Endodermal cell (in vitro differentiated cells): ENCODE data around the gene CD52. TPM values are rescaled to one million over a fixed set of nuclear protein-coding genes. Genes with fewer than 3 reads are reported as not detected.
A peak's percentile ranks its signal among the peaks of the same experiment; 100 is the strongest.

ENCODE experiments used
- DNase-seq: peaks from one replicate; pipeline ENCODE4 v3.0.0-alpha.2; 2017
- H3K27ac ChIP-seq: 2 replicates; pipeline ENCODE4 v1.5.1; 2013; ENCODE audit warnings: mild to moderate bottlenecking, low read depth, low read length, moderate library complexity
- H3K27me3 ChIP-seq: 2 replicates; pipeline ENCODE4 v1.6.1; 2013; ENCODE audit warnings: mild to moderate bottlenecking, low read length, moderate library complexity; ENCODE audit not compliant: insufficient read depth, control insufficient read depth, poor library complexity, severe bottlenecking
- H3K36me3 ChIP-seq: 2 replicates; pipeline ENCODE4 v1.7.0; 2013; ENCODE audit warnings: mild to moderate bottlenecking, low read length, moderate library complexity; ENCODE audit not compliant: control insufficient read depth, insufficient read depth
- H3K4me1 ChIP-seq: one replicate; pipeline ENCODE4 v1.7.0; 2013; ENCODE audit warnings: low read length; ENCODE audit not compliant: control insufficient read depth, insufficient read depth
- H3K4me3 ChIP-seq: 2 replicates; pipeline ENCODE4 v1.5.1; 2013; ENCODE audit warnings: mild to moderate bottlenecking, low read length, moderate library complexity
- H3K9ac ChIP-seq: 2 replicates; pipeline ENCODE4 v1.6.1; 2013; ENCODE audit warnings: mild to moderate bottlenecking, low read length, moderate library complexity; ENCODE audit not compliant: poor library complexity, severe bottlenecking; ENCODE audit errors: extremely low read depth
- H3K9me3 ChIP-seq: 2 replicates; pipeline ENCODE4 v1.6.1; 2013; ENCODE audit warnings: mild to moderate bottlenecking, low read length, moderate library complexity; ENCODE audit not compliant: control insufficient read depth
- H3K27ac Mint-ChIP-seq: 2 replicates; pipeline ENCODE4 v1.8.0; 2020; ENCODE audit warnings: mixed read lengths
- H3K27me3 Mint-ChIP-seq: 2 replicates; pipeline ENCODE4 v1.8.0; 2021; ENCODE audit warnings: mild to moderate bottlenecking, mixed read lengths; ENCODE audit not compliant: insufficient read depth
- H3K36me3 Mint-ChIP-seq: 2 replicates; pipeline ENCODE4 v1.8.0; 2020; ENCODE audit warnings: low read depth, mixed read lengths
- H3K4me1 Mint-ChIP-seq: 2 replicates; pipeline ENCODE4 v1.8.0; 2020; ENCODE audit warnings: mixed read lengths
- H3K4me3 Mint-ChIP-seq: 2 replicates; pipeline ENCODE4 v1.8.0; 2020; ENCODE audit warnings: mild to moderate bottlenecking, moderate library complexity, mixed read lengths
- H3K9me3 Mint-ChIP-seq: 2 replicates; pipeline ENCODE4 v1.8.0; 2020; ENCODE audit warnings: mild to moderate bottlenecking, mixed read lengths
- WGBS, 2 experiments: methylation state at CpG; one replicate each; pipeline versions ENCODE4 v1.1.5 to v1.1.7; 2013; ENCODE audit warnings: missing lambda C conversion rate in 2 of 2, mixed read lengths in 1 of 2; ENCODE audit not compliant: insufficient coverage in 1 of 2, insufficient read length in 1 of 2; 5-methylcytosine and 5-hydroxymethylcytosine counted together
- total RNA-seq, 2 donors: library from RNA; stranded (reverse); fragmentation: NEBNext Ultra II Directional in 1 of 2; extraction: Animal tissue kit (Norgen Biotek cat#: 25700) in 1 of 2; gene quantifications; 2 replicates in 1 of 2; 3 replicates in 1 of 2; pipeline ENCODE4 v1.2.1, GENCODE V29; 2021
- TF ChIP-seq, protein P1 (sequence below): fragments of 200-600 bp; sonication (generic); conservative IDR thresholded peaks from 2 replicates; pipeline ENCODE4 v1.5.0; 2021; ENCODE audit warnings: antibody characterized with exemption, mild to moderate bottlenecking

CD52 gene
- total RNA-seq, 2 donors from 2014 or later: 3.7 to 4.4 TPM

DNA sequence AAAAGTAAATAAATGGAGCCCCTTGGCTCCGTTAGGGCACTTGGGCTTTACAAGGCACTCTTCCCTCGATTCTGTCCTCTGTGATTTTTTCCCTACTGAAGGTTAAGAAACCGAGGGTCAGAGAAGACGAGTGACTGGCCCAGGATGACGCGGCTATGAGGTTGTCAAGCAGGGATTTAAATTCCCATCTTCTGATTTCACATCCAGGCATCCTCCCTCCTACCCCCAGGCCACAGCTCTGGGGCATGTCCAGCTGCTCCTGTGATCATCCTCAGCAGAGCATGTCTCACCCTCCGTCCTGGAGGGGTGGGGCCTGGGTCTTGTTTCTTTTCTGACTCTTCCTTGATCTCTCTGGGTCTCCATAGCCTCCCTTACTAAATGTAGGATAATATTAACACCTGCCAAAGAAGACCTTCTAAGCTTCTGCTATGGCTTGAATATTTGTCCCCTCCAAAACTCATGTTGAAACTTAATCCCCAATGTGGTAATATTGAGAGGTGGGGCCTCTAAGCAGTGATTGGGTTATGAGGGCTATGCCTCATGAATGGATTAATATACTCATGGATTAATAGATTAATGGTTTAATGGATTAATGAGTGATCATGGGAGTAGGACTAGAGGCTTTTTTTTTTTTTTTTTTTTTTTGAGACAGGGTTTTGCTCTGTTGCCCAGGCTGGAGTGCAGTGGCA is 31.6 kb downstream of the CD52 start:
- Histone ChIP-seq H3K36me3 (no peaks in the 10 kb centered on the region), H3K27ac (no peak overlapping the region), H3K9me3 (no peaks in the 10 kb centered on the region), H3K4me3 (no peak overlapping the region), H3K4me1 (peaks cover 14% of the 10 kb centered on the region), H3K9ac (no peak overlapping the region), H3K27me3 (no peaks in the 10 kb centered on the region)
- no peak for DNase-seq
- H3K4me3 Mint-ChIP-seq: no peak overlapping the region
- no peaks in the 10 kb centered on the region for H3K9me3 Mint-ChIP-seq
- H3K36me3 Mint-ChIP-seq: no peaks in the 10 kb centered on the region
- H3K27me3 Mint-ChIP-seq: no peaks in the 10 kb centered on the region
- H3K27ac Mint-ChIP-seq: no peak overlapping the region
- 91% methylated on average over 4 to 7 of the region's 7 CpGs for WGBS, 2 experiments
- TF ChIP-seq, protein P1, sequence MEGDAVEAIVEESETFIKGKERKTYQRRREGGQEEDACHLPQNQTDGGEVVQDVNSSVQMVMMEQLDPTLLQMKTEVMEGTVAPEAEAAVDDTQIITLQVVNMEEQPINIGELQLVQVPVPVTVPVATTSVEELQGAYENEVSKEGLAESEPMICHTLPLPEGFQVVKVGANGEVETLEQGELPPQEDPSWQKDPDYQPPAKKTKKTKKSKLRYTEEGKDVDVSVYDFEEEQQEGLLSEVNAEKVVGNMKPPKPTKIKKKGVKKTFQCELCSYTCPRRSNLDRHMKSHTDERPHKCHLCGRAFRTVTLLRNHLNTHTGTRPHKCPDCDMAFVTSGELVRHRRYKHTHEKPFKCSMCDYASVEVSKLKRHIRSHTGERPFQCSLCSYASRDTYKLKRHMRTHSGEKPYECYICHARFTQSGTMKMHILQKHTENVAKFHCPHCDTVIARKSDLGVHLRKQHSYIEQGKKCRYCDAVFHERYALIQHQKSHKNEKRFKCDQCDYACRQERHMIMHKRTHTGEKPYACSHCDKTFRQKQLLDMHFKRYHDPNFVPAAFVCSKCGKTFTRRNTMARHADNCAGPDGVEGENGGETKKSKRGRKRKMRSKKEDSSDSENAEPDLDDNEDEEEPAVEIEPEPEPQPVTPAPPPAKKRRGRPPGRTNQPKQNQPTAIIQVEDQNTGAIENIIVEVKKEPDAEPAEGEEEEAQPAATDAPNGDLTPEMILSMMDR: no peak
- H3K4me1 Mint-ChIP-seq: peaks cover 25% of the 10 kb centered on the region

DNA sequence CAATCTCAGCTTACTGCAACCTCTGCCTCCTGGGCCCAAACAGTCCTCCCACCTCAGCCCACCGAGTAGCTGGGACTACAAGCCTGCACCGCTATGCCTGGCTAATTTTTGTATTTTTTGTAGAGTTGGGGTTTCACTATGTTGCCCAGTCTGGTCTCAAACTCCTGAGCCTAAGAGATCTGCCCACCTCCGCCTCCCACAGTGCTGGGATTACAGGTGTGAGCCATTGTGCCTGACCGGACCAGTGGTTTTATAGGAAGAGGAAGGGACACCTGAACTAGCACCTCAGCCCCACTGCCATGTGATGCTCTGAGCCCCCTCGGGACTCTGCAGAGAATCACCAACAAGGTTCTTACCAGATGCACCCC is 32.1 kb downstream of the CD52 start:
- Histone ChIP-seq H3K27ac (no peak overlapping the region), H3K36me3 (no peaks in the 10 kb centered on the region), H3K9ac (peak overlapping the region; percentile 63), H3K4me3 (no peak overlapping the region), H3K9me3 (no peaks in the 10 kb centered on the region), H3K27me3 (no peaks in the 10 kb centered on the region), H3K4me1 (peaks cover 14% of the 10 kb centered on the region)
- Mint-ChIP-seq H3K36me3 (no peaks in the 10 kb centered on the region), H3K27ac (peak overlapping the region; percentile 90), H3K4me3 (no peak overlapping the region), H3K9me3 (no peaks in the 10 kb centered on the region), H3K4me1 (peaks cover 25% of the 10 kb centered on the region), H3K27me3 (no peaks in the 10 kb centered on the region)
- DNase-seq: no peak
- TF ChIP-seq, protein P1: no peak
- 82 to 100% methylated on average over 1 to 5 of the region's 5 CpGs for WGBS, 2 experiments

DNA sequence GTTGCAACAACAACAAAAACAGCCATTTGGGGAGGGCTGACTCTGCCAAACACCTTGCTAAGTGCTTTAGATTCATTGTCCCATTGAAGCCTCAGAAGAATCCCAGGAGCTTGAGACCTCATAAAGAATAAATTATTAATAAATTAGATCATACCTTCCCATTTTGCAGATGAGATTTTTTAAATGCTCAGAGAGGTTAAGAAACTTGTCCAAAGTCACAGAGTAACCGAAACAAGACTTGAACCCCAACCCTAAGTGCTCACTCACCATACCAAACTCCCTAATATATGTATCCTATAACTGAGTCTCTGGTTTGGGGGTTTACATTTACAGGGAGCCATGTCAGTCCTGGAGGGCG is 32.6 kb downstream of the CD52 start:
- no peak for DNase-seq
- Histone ChIP-seq H3K4me1 (peaks cover 14% of the 10 kb centered on the region), H3K36me3 (no peaks in the 10 kb centered on the region), H3K4me3 (peak overlapping the region; percentile 59), H3K27ac (peak overlapping the region; percentile 89), H3K9ac (peak overlapping the region; percentile 63), H3K27me3 (no peaks in the 10 kb centered on the region), H3K9me3 (no peaks in the 10 kb centered on the region)
- Mint-ChIP-seq H3K36me3 (no peaks in the 10 kb centered on the region), H3K27me3 (no peaks in the 10 kb centered on the region), H3K4me3 (peak overlapping the region; percentile 30), H3K9me3 (no peaks in the 10 kb centered on the region), H3K4me1 (peaks cover 25% of the 10 kb centered on the region), H3K27ac (peak overlapping the region; percentile 90)
- WGBS, 2 experiments: 64% methylated on average over 2 of the region's 2 CpGs; no CpG with 5 or more reads in 1 of the 2 experiments
- TF ChIP-seq, protein P1: no peak
